K562 (cell line): ENCODE measurements around the gene DPP9. TPM values are rescaled to one million over a fixed set of nuclear protein-coding genes. Genes with fewer than 3 reads are reported as not detected.

Source experiments
- CBFA2T3 ChIP-seq: fragments of 450-650 bp; IDR thresholded peaks from 2 replicates; pipeline ENCODE4 v1.6.1; 2017
- CC2D1A ChIP-seq: fragments of 450-650 bp; IDR thresholded peaks from 2 replicates; pipeline ENCODE4 v1.6.1; 2017; ENCODE audit warnings: mild to moderate bottlenecking
- EZH2 ChIP-seq: IDR thresholded peaks from 2 replicates; pipeline ENCODE4 v1.6.1; 2012; ENCODE audit warnings: low read depth, mild to moderate bottlenecking, inconsistent platforms, low read length, borderline replicate concordance
- FOSL1 ChIP-seq: fragments of 200-800 bp; sonication (Bioruptor generic); conservative IDR thresholded peaks from 2 replicates; pipeline ENCODE4 v1.6.1; 2016; ENCODE audit warnings: missing genetic modification characterization, missing compliant biosample characterization
- KAT2B ChIP-seq: IDR thresholded peaks from one replicate; pipeline ENCODE4 v1.6.1; 2012; ENCODE audit warnings: low read depth, mild to moderate bottlenecking, control low read depth, inconsistent platforms, low read length, moderate library complexity
- NFXL1 ChIP-seq: fragments of 450-650 bp; formaldehyde crosslinking; IDR thresholded peaks from 2 replicates; pipeline ENCODE4 v1.4.0; 2021; ENCODE audit warnings: mild to moderate bottlenecking
- NONO ChIP-seq, 2 experiments: fragments of 200-400 bp in 1 of 2; fragments of 450-650 bp in 1 of 2; formaldehyde crosslinking in 1 of 2; IDR thresholded peaks; 2 replicates each; pipeline ENCODE4 v1.6.1; 2017; ENCODE audit warnings: low read depth in 2 of 2, mild to moderate bottlenecking in 2 of 2, moderate library complexity in 2 of 2, low read length in 1 of 2
- PML ChIP-seq: IDR thresholded peaks from 2 replicates; pipeline ENCODE4 v1.6.1; 2012; ENCODE audit warnings: low read length, inconsistent platforms
- SMC3 ChIP-seq: conservative IDR thresholded peaks from 2 replicates; pipeline ENCODE4 v1.6.1; 2011; ENCODE audit warnings: low read depth, low read length, improper control_type of control experiment; ENCODE audit not compliant: insufficient read depth
- XRCC4 ChIP-seq: IDR thresholded peaks from one replicate; pipeline ENCODE4 v1.6.1; 2011; ENCODE audit not compliant: insufficient read depth, insufficient read length; ENCODE audit errors: extremely low read depth
- ZFP36 ChIP-seq: fragments of 150-350 bp; IDR thresholded peaks from 2 replicates; pipeline ENCODE4 v1.6.1; 2018; ENCODE audit warnings: low read length, low read depth; ENCODE audit not compliant: partially characterized antibody
- ZNF239 ChIP-seq: fragments of 250-450 bp; sonication (Bioruptor Pico); IDR thresholded peaks from 2 replicates; pipeline ENCODE4 v1.4.0; 2020; ENCODE audit warnings: mild to moderate bottlenecking
- polyA plus RNA-seq, 8 experiments: library from polyadenylated mRNA; depleted of rRNA in 4 of 8; stranded (reverse) in 5 of 8; unstranded in 3 of 8; fragments of >200 nt; fragmentation: Nextera tagmentation in 2 of 8; fragmentation: Illumina TruSeq in 1 of 8; extraction: Ambion mirVana in 2 of 8; extraction: Trizol in 1 of 8; gene quantifications; 2 replicates each; pipeline versions ENCODE4 v1.2.1 to v1.2.3, GENCODE V29; 2011 to 2014; ENCODE audit warnings: inconsistent platforms in 1 of 8, missing spikeins in 1 of 8
- total RNA-seq, 7 experiments: library from RNA; depleted of rRNA in 6 of 7; stranded (reverse); fragments of >200 nt in 6 of 7; fragmentation: Illumina TruSeq in 2 of 7; extraction: Trizol in 2 of 7; gene quantifications; 2 replicates each; pipeline versions ENCODE4 v1.2.1 to v1.2.3, GENCODE V29; 2011 to 2021; ENCODE audit warnings: low replicate concordance in 1 of 7
- TF ChIP-seq, protein P1 (sequence below), 2 experiments: fragments of 450-650 bp; formaldehyde crosslinking in 1 of 2; IDR thresholded peaks; 2 replicates each; pipeline versions ENCODE4 v1.4.0 to v1.6.1; 2014 to 2020; ENCODE audit warnings: mild to moderate bottlenecking in 2 of 2, borderline replicate concordance in 1 of 2, low read depth in 1 of 2
- TF ChIP-seq, protein P2 (sequence below), 2 experiments: fragments of 200-800 bp in 1 of 2; sonication (Bioruptor generic) in 1 of 2; sonication (generic) in 1 of 2; formaldehyde crosslinking in 1 of 2; IDR thresholded peaks in 1 of 2; conservative IDR thresholded peaks in 1 of 2; 2 replicates each; pipeline versions ENCODE4 v1.5.0 to v1.6.1; 2016 to 2020; ENCODE audit warnings: missing compliant biosample characterization in 1 of 2, missing genetic modification characterization in 1 of 2, missing genetic modification reagents in 1 of 2
- TF ChIP-seq, protein P3 (sequence below): fragments of 450-650 bp; IDR thresholded peaks from 2 replicates; pipeline ENCODE4 v1.6.1; 2014; ENCODE audit warnings: low read depth, mild to moderate bottlenecking, moderate library complexity, borderline replicate concordance

The DPP9 gene
- total and polyA plus RNA-seq, 9 of the 15 experiments (the other 6 are each of a cell fraction or from before 2014, with no cell fraction given): 0.90 to 66.7 (median 24.5) TPM

DNA sequence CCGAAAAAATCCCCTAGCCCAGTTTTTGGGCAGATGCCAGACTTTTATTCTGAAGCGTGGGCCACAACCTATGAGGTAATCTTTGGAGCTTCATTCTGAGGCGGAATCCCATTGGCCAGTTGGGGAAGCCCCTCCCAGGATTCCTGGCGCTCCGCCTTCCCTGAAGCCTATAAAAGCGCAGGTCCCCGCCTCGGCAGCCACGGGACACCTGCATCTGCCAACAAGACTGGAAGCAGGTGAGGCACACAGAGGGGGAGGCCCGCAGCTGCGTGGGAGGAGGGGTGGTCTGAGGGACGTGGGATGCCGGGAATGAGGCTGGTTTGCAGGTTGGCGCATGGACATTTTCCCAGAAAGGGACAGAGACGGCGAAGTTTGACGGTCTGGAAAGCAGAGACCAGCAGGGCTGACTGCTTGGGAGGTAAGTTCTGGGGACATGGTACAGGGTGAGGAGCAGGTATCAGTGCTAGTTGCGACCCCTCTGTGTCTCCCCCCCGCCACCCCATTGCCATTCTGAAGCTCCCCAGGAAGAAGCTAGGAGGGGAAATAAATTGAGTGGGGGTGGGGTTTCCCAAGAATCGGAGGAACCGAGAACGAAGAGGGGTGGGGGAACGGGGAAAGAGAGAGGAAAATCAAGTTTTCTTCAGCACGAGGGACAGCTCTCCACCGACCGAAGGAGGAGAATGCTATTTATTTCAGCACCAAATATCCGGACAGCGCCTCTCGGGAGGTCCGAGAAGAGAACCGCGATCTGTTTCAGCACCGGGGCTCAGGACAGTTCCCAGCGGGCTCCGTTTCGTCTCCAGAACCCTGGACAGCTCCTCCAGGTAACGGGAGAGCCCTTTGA is 45.5 kb upstream of the DPP9 start (continued):
- TF ChIP-seq, protein P1, sequence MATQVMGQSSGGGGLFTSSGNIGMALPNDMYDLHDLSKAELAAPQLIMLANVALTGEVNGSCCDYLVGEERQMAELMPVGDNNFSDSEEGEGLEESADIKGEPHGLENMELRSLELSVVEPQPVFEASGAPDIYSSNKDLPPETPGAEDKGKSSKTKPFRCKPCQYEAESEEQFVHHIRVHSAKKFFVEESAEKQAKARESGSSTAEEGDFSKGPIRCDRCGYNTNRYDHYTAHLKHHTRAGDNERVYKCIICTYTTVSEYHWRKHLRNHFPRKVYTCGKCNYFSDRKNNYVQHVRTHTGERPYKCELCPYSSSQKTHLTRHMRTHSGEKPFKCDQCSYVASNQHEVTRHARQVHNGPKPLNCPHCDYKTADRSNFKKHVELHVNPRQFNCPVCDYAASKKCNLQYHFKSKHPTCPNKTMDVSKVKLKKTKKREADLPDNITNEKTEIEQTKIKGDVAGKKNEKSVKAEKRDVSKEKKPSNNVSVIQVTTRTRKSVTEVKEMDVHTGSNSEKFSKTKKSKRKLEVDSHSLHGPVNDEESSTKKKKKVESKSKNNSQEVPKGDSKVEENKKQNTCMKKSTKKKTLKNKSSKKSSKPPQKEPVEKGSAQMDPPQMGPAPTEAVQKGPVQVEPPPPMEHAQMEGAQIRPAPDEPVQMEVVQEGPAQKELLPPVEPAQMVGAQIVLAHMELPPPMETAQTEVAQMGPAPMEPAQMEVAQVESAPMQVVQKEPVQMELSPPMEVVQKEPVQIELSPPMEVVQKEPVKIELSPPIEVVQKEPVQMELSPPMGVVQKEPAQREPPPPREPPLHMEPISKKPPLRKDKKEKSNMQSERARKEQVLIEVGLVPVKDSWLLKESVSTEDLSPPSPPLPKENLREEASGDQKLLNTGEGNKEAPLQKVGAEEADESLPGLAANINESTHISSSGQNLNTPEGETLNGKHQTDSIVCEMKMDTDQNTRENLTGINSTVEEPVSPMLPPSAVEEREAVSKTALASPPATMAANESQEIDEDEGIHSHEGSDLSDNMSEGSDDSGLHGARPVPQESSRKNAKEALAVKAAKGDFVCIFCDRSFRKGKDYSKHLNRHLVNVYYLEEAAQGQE (IDR thresholded peaks at IDR 0.05; ENCODE audit: borderline replicate concordance): peak; percentile 100
- TF ChIP-seq, protein P1 (CRISPR knock-in tag; IDR thresholded peaks at IDR 0.05; ENCODE audit: low read depth): peak; percentile 100
- TF ChIP-seq CBFA2T3 (no peak), NONO (IDR thresholded peaks at IDR 0.05; ENCODE audit: low read depth in 2 of 2, low read length in 1 of 2) (no peak), FOSL1 (no peak), SMC3 (no peak), PML (peak; percentile 34; the same call in 1 of the 2 replicates), KAT2B (no peak), ZFP36 (no peak), CC2D1A (peak; percentile 90), EZH2 (no peak), NFXL1 (CRISPR knock-in tag) (no peak), ZNF239 (CRISPR knock-in tag) (peak; percentile 79), XRCC4 (no peak)
- TF ChIP-seq, protein P2, sequence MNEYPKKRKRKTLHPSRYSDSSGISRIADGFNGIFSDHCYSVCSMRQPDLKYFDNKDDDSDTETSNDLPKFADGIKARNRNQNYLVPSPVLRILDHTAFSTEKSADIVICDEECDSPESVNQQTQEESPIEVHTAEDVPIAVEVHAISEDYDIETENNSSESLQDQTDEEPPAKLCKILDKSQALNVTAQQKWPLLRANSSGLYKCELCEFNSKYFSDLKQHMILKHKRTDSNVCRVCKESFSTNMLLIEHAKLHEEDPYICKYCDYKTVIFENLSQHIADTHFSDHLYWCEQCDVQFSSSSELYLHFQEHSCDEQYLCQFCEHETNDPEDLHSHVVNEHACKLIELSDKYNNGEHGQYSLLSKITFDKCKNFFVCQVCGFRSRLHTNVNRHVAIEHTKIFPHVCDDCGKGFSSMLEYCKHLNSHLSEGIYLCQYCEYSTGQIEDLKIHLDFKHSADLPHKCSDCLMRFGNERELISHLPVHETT (CRISPR knock-in tag; conservative IDR thresholded peaks at IDR 0.05 in 1 of 2, IDR thresholded peaks at IDR 0.05 in 1 of 2): peak; percentile 91 to 99
- TF ChIP-seq, protein P3, sequence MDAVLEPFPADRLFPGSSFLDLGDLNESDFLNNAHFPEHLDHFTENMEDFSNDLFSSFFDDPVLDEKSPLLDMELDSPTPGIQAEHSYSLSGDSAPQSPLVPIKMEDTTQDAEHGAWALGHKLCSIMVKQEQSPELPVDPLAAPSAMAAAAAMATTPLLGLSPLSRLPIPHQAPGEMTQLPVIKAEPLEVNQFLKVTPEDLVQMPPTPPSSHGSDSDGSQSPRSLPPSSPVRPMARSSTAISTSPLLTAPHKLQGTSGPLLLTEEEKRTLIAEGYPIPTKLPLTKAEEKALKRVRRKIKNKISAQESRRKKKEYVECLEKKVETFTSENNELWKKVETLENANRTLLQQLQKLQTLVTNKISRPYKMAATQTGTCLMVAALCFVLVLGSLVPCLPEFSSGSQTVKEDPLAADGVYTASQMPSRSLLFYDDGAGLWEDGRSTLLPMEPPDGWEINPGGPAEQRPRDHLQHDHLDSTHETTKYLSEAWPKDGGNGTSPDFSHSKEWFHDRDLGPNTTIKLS: peak; percentile 77; the same call in 1 of the 2 replicates
